ENCODE measurements around the gene IZUMO2. TPM values are rescaled to one million over a fixed set of nuclear protein-coding genes. Genes with fewer than 3 reads are reported as not detected.

IZUMO2 gene
- total and polyA plus RNA-seq, 12 donors: not detected

- ATAC-seq (no peak), DNase-seq (no peak)
- H3K4me1 ChIP-seq: no peaks in the 10 kb centered on the region
- no peak overlapping the region for H3K4me3 ChIP-seq
- H3K27ac ChIP-seq: no peak overlapping the region
- intact Hi-C loops (cut with DNase I): no loop called here
- H3K27me3 ChIP-seq: peaks cover 0 to 7% (median 4%) of the 10 kb centered on the region in 7 donors
- H3K36me3 ChIP-seq: no peaks in the 10 kb centered on the region
- TF ChIP-seq CTCF (IDR thresholded peaks at IDR 0.05): no peak
- peaks cover 0 to 7% (median 0%) of the 10 kb centered on the region in 11 donors for H3K9me3 ChIP-seq
- WGBS, 2 donors: 59 to 69% methylated on average over 1 of the region's 1 CpG
Measured at GRCh38 chr19:50178320-50178719, 15.2 kb upstream of the IZUMO2 start.

GRCh38 chr19:50176775-50177174 is 13.7 kb upstream of the IZUMO2 start:
- Histone ChIP-seq H3K4me1 (no peaks in the 10 kb centered on the region), H3K27me3 (peaks cover 0 to 7% (median 4%) of the 10 kb centered on the region in 7 donors), H3K9me3 (peaks cover 0 to 7% (median 0%) of the 10 kb centered on the region in 11 donors), H3K4me3 (no peak overlapping the region), H3K36me3 (no peaks in the 10 kb centered on the region), H3K27ac (no peak overlapping the region)
- DNase-seq (no peak), ATAC-seq (no peak)
- no peak for TF ChIP-seq CTCF (IDR thresholded peaks at IDR 0.05)
- intact Hi-C loops (cut with DNase I): no loop called here
- WGBS, 2 donors: 84 to 88% methylated on average over 9 of the region's 9 CpGs

DNA sequence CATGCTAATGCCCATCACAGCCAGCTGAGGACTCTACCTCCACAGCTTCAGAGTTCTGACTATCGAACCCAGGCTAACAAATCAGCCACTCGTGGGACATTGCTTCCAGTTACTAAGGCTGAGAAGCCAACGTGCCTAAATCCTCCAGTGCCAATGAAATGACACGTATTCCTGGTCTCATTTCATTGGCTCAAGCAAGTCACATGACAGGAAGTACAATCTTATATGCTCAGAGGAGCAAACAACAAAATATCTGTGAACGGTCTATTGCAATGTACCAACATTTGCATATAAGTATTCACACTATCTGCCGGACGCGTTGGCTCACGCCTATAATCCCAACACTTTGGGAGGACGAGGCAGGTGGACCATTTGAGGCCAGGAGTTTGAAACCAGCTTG is 12.8 kb upstream of the IZUMO2 start:
- WGBS, 2 donors: 84 to 87% methylated on average over 10 of the region's 10 CpGs
- ATAC-seq (no peak), DNase-seq (no peak)
- Histone ChIP-seq H3K27me3 (peaks cover 0 to 7% (median 0%) of the 10 kb centered on the region in 7 donors), H3K4me1 (no peaks in the 10 kb centered on the region), H3K27ac (no peak overlapping the region), H3K4me3 (no peak overlapping the region), H3K36me3 (no peaks in the 10 kb centered on the region), H3K9me3 (peaks cover 0 to 7% (median 0%) of the 10 kb centered on the region in 11 donors)
- intact Hi-C loops (cut with DNase I): no loop called here
- no peak for TF ChIP-seq CTCF (IDR thresholded peaks at IDR 0.05)

GRCh38 chr19:50174100-50174793 is 11.2 kb upstream of the IZUMO2 start:
- no peak for DNase-seq
- 58 to 60% methylated on average over 5 of the region's 5 CpGs for WGBS, 2 donors

More at GRCh38 chr19:50174100-50174793, 11.2 kb upstream of the IZUMO2 start:
- TF ChIP-seq CTCF (IDR thresholded peaks at IDR 0.05): no peak
- ATAC-seq: no peak
- no peak overlapping the region for H3K27ac ChIP-seq
- H3K36me3 ChIP-seq: no peaks in the 10 kb centered on the region
- no peaks in the 10 kb centered on the region for H3K4me1 ChIP-seq
- H3K9me3 ChIP-seq: peaks cover 0 to 7% (median 0%) of the 10 kb centered on the region in 11 donors
- H3K27me3 ChIP-seq: no peaks in the 10 kb centered on the region
- intact Hi-C loops (cut with DNase I): no loop called here
- H3K4me3 ChIP-seq: no peak overlapping the region

Data from heart right ventricle (tissue), 16 donors.